GM21367 (cell line): ENCODE data around the gene TTC3.

Experiments
- ATAC-seq: cut with Tn5 transposase; IDR thresholded peaks from one replicate; pipeline ENCODE4 v1.9.1; 2021; ENCODE audit not compliant: unreplicated experiment

TTC3 gene

GRCh38 chr21:37149411-37149810 lies 76.4 kb downstream of the TTC3 start:
- ATAC-seq = no peak

GRCh38 chr21:37153196-37153934 lies 80.3 kb downstream of the TTC3 start:
- ATAC-seq = no peak

- ATAC-seq = no peak
Observed at GRCh38 chr21:37153935-37154350, 80.9 kb downstream of the TTC3 start.

GRCh38 chr21:37155186-37155585 lies 82.1 kb downstream of the TTC3 start:
- ATAC-seq = no peak

- no peak for ATAC-seq
Observed at GRCh38 chr21:37157938-37158337, 84.9 kb downstream of the TTC3 start.

GRCh38 chr21:37159053-37159776 lies 86.2 kb downstream of the TTC3 start:
- no peak for ATAC-seq

- no peak for ATAC-seq
Observed at GRCh38 chr21:37159949-37160348, 86.9 kb downstream of the TTC3 start.

GRCh38 chr21:37164742-37165141 lies 91.7 kb downstream of the TTC3 start:
- ATAC-seq = no peak

- ATAC-seq = no peak
Observed at GRCh38 chr21:37165586-37165985, 92.5 kb downstream of the TTC3 start.

GRCh38 chr21:37166733-37167132 lies 93.7 kb downstream of the TTC3 start:
- ATAC-seq = no peak

- no peak for ATAC-seq
Observed at GRCh38 chr21:37168666-37169065, 95.6 kb downstream of the TTC3 start.

- ATAC-seq = no peak
Observed at GRCh38 chr21:37172646-37173045, 99.6 kb downstream of the TTC3 start.

- no peak for ATAC-seq
Observed at GRCh38 chr21:37176716-37177115, 103.7 kb downstream of the TTC3 start.

- no peak for ATAC-seq
Observed at GRCh38 chr21:37181059-37181458, 108.0 kb downstream of the TTC3 start.

GRCh38 chr21:37182222-37182621 lies 109.2 kb downstream of the TTC3 start:
- ATAC-seq = no peak

- ATAC-seq = no peak
Observed at GRCh38 chr21:37183749-37184148, 110.7 kb downstream of the TTC3 start.

- no peak for ATAC-seq
Observed at GRCh38 chr21:37184784-37185593, 111.9 kb downstream of the TTC3 start.

- no peak for ATAC-seq
Observed at GRCh38 chr21:37186983-37187382, 113.9 kb downstream of the TTC3 start.

- no peak for ATAC-seq
Observed at GRCh38 chr21:37188825-37189224, 115.8 kb downstream of the TTC3 start.

- no peak for ATAC-seq
Observed at GRCh38 chr21:37192019-37192418, 119.0 kb downstream of the TTC3 start.

GRCh38 chr21:37193006-37193405 lies 120.0 kb downstream of the TTC3 start:
- no peak for ATAC-seq

GRCh38 chr21:37193676-37194075 lies 120.6 kb downstream of the TTC3 start:
- no peak for ATAC-seq
